NCI-H82 treated with DMSO at 0.1 percent for 48 hours (cell line): Measurements from ENCODE around the gene CARNS1.
A peak's percentile ranks its signal among the peaks of the same experiment; 100 is the strongest.

ENCODE experiments used
- DNase-seq: peaks from one replicate; lab custom pipeline; 2025; ENCODE audit not compliant: unreplicated experiment; lab: John Stamatoyannopoulos, UW

The CARNS1 gene

DNA sequence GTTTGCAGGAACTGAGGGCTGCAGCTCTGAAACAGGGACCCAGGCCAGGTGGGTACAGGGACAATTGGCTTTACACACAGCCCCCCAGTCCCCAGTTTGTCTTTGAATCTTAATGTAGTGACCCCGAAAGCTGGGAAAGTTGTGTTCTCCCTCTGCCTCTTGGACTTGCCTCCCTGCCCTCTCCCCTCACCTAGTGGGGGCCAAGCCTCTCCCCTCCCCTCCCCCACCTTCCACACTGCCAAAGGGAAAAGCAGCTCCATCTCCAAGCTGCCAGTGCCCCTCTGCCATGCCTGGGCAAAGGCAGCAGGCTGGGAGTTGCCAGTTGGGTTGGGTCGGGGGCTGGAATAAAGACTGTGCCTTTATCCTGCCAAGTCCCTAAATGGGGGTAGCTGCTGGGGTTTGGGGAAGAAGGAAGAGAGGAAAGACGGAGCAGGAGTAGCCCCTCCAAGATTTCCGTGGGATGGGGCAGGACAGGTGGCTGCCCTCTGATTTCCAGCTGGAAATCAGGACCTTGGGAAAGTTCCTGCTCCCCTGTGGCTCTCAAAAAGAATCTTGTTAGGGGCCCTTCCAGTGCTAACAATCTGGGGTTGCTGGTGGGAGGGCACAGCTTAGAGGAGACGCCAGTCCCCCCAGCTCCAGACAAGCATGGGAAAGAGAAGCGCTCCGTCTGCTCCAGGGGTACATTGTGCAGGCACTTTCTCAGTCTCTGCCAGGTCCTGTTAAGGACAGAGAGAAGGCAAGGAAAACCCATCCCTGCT is 39.2 kb upstream of the CARNS1 start:
- no peak for DNase-seq

GRCh38 chr11:67376873-67377808 is 38.3 kb upstream of the CARNS1 start:
- no peak for DNase-seq

DNA sequence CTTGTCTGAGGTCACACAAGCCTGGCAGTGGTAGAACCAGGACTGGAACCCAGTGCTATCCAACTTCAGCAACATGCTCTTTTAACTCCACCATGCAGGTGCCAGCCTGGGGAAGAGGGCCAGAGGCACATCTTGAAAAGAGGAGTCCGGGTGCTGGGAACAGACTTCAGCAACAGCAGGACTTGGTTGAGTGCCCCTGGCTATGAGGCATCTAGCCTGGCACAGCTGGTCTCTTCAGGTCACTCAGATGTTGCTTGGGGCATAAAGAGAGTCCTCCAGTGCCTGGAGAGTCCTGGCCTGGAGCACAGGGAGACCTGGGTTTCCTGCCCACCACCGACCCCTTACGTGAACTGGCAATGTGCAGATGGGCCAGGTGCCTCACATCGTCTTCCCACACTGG is 36.9 kb upstream of the CARNS1 start:
- no peak for DNase-seq

DNA sequence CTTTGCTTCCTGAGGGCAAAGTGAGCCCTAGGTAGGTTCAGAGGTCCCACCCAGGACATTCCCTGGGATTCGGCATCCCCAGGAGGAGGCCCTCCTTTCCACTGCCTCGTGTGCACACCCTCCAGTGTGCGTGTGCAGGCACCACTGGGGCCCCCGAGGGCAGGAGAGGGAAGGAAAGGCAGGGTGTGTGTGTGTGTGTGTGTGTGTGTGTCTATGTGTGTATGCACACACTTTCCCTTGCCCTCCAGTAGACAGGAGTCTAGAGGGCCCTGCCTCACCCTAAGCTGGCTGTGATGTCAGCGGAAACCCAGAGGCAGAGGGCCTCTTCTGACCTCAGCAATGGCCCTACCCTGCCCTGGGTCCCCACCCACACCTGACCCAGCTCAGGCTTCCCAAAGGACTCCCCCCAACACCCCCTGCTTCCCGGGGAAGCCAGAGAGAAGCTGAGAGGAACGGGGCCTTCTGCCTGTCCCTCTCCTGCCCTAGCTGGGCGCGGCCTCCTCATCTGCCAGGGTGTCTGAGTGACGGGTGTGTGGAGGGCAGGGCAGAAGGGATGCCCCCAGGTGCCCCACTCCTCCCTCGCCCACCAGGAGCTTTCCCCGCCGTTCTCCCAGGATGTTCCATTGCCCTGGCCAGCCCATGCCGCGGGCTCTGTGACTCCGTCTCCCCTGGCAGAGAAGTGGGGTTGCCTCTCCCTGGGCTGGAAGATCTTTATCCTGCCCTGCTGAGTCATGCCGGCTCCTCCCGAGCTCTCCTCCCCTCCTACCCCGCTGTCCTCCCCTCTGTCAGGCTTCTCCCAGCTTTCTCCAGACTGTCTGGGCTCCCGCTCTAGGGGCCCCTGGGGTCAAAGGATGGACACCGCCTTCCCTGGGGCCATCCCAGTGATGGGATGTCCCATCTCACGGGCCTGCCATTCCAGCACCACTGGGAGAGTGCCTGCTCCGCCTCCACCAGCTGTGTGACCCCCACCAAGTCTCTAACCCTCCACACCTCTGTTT is 36.1 kb upstream of the CARNS1 start:
- no peak for DNase-seq

DNA sequence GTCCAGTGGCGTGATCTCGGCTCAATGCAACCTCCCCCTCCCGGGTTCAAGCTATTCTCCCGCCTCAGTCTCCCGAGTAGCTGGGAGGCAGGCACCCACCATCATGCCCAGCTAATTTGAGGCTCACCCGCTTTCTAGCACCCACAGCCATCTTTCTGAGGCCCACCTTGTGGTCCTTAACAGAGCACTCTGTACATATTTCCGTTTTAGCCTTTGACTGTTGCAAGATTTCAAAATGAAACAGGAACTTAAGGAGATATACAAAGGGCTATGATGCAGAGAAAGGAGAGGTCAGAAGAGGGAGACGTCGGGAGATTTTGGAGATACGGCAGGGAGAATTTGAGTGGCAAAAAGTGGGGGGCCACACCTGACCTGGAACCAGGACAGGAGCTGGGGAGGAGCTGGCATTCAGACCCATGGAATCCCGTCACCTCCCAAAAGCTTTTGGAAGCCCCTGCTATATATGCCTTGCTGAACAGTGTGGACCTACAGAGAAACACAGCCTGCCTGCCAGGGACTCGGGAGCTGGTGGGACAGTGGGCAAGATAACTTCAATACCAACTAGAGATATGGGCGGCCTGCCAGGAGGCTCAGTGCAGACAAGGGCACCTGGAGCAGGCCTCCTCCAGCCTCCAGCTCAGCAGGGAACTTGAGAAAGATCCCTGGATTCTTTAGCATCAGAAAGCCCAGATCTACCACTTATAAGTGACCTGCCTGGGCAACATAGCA is 34.1 kb upstream of the CARNS1 start:
- no peak for DNase-seq

GRCh38 chr11:67382276-67383136 is 33.0 kb upstream of the CARNS1 start:
- peak; percentile 29 for DNase-seq

GRCh38 chr11:67384851-67385366 is 30.6 kb upstream of the CARNS1 start:
- no peak for DNase-seq

DNA sequence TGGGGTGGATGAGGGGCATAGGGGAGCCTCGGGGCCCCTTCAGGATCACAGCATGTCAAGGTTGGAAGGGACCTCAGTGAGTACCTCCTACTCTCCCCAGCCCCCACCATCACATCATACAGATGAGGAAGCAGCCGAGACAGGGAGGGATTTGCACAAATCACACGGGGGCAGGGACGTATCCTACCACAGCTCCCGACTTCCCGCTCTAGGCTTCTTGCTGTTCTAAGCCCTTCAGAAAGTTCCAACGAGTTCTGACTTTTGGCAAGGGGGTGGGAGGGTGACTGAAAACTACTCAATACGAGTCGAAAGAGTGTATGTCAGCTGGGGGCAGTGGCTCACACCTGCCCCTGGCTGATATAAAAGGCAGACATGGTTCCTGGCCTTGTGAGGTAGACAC is 28.4 kb upstream of the CARNS1 start:
- no peak for DNase-seq

DNA sequence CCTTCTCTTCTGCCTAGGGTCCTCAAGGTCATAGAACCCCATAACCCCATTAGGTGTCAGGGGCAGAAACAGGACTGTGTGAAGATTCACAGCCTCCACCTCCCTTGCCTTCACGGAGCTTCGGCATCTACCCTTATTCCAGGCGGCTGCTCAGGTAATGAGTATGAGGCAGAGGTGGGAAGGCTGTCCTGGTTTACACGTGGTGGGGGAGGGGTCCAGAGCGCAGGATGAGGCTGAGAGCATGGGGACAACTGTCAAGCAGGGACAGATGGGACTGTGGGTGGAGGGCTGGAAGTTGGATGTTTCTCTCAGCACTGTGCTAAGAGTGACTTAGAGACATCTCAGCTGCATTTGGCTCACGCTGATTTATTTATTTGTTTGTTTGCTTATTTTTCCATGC is 28.0 kb upstream of the CARNS1 start:
- DNase-seq: no peak

DNA sequence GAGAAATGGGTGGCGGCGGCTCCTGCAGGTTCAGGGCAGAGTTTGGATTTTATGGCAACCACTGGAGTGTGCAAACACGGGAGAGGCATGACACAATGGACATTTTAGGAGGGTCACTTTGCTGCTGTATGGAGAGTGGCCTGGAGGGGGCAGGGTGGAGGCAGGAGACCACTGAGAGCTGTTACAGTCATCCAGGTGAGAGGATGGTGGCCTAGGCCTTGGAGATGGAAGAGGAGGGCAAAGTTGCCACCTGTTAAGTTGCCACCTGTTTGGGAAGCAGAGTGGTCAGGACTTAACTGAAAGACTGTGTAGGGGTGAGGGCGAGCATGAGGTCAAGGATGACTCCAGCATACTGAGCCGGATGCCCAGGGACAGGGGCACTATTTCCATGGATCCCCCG is 26.0 kb upstream of the CARNS1 start:
- DNase-seq: peak; percentile 10

DNA sequence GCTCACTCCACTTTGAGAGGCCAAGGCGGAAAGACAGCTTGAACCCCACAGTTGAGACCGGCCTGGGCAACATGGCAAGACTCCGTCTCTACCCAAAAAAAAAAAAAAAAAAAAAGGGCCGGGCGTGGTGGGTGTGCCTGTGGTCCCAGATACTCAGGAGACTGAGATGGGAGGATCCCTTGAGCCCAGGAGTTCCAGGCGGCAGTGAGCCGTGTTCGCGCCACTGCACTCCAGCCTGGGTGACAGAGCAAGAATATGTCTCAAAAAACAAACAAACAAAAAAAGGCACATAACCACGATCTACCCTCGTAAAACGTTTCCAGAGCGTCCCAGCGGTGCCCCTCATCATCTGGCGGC is 24.6 kb upstream of the CARNS1 start:
- no peak for DNase-seq

GRCh38 chr11:67391304-67392182 is 23.9 kb upstream of the CARNS1 start, which contains the start of gene RAD9A:
TSS of gene RAD9A (plus strand) at chr11:67391986. CDS start at chr11:67392045, 59 bp downstream.
- peak; percentile 57 for DNase-seq

DNA sequence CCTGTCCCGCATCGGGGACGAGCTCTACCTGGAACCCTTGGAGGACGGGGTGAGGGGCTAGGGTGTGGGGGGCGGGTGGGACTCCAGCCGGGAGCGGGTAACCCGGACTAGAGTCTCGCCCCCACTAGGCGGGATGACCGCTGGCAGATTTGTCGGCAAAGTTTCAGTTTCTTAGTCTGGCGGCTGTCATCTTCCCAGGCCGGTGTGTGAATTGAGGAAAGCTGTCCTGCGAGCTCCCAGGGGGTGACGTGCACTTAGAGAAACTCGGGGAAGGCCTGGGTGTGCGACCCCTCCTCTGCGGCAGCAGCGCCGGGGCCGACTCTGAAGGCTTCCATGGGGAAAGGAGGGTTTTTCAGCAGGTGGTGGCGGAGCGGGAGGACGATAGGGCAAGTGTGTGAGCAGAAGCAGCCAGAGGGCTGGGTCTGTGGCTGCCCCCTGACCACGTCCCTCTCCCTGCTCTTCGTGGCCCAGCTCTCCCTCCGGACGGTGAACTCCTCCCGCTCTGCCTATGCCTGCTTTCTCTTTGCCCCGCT is 23.2 kb upstream of the CARNS1 start:
- DNase-seq: no peak

DNA sequence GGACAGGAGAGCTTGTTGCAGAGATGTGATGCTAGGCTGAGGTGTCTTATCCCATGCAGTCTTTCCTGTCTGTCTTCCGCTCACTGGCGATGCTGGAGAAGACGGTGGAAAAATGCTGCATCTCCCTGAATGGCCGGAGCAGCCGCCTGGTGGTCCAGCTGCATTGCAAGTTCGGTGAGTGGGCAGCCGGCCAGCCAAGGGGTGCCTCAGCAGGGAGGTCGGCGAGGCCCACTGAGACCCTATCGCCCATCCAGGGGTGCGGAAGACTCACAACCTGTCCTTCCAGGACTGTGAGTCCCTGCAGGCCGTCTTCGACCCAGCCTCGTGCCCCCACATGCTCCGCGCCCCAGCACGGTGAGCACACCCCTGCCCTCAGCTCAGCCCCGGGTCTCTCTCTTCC is 22.0 kb upstream of the CARNS1 start:
- no peak for DNase-seq

DNA sequence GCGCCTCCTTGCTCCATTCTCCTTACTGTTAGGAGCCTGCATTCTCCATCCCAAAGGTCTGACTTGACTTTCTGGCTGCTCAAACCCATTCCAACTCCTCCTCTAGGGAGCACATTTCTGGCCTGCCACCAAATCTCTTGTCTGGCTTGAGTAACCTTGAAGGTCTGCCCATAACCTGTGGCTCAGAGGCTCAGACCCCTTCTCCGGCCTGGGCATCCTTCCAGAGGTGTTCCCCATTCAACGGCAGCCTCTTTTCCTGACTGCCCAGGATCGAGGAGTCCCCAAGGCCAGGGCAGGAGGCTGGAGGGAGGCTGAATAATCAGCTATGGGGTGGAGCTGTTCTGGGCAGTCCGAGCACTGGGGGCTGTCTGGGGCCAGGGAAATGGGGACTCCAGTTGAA is 21.5 kb upstream of the CARNS1 start:
- DNase-seq: no peak

GRCh38 chr11:67395555-67396258 is 19.8 kb upstream of the CARNS1 start:
- DNase-seq: no peak

- DNase-seq: no peak
These were observed 19.3 kb upstream of the CARNS1 start for GRCh38 chr11:67396259-67396581.
